SK-N-MC (cell line): ENCODE data around the gene HPN.

Experiments used
- EZH2 ChIP-seq: fragments of 200-600 bp; sonication (generic); IDR thresholded peaks from one replicate; pipeline ENCODE4 v1.6.1; 2017; ENCODE audit warnings: antibody characterized with exemption
- FOXP2 ChIP-seq: optimal IDR thresholded peaks from 2 replicates; pipeline ENCODE3; 2011; ENCODE audit warnings: mild to moderate bottlenecking, moderate library complexity; ENCODE audit not compliant: insufficient read depth; ENCODE audit errors: extremely low read length, control extremely low read depth

- TF ChIP-seq EZH2 (no peak), FOXP2 (no peak)
These were observed 32.4 kb downstream of the HPN start for GRCh38 chr19:35073941-35074340.
